ENCODE measurements around the gene SLAMF1.

DNA sequence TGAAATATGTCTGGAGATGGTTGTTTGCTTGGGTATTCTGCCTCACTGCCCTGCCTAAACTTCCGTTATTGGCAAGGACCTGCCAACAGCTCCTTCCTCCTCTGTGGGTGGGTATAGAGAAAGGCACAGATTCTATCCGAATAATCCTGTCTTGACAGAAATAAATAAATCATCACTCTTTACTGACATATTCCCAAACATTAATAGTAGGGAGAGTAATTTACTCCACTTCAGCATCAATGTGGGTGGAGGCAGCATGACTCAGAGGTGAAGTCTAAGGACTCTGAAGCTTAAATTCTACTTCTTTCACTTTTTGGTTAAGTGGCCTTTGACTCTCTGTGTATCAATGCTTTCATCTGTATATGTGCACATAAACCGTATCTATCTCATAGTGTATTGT is 70.5 kb downstream of the SLAMF1 start:
- TF ChIP-seq POLR2A (IDR thresholded peaks at IDR 0.05) = no peak
- TF ChIP-seq, protein P1, sequence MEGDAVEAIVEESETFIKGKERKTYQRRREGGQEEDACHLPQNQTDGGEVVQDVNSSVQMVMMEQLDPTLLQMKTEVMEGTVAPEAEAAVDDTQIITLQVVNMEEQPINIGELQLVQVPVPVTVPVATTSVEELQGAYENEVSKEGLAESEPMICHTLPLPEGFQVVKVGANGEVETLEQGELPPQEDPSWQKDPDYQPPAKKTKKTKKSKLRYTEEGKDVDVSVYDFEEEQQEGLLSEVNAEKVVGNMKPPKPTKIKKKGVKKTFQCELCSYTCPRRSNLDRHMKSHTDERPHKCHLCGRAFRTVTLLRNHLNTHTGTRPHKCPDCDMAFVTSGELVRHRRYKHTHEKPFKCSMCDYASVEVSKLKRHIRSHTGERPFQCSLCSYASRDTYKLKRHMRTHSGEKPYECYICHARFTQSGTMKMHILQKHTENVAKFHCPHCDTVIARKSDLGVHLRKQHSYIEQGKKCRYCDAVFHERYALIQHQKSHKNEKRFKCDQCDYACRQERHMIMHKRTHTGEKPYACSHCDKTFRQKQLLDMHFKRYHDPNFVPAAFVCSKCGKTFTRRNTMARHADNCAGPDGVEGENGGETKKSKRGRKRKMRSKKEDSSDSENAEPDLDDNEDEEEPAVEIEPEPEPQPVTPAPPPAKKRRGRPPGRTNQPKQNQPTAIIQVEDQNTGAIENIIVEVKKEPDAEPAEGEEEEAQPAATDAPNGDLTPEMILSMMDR (IDR thresholded peaks at IDR 0.05) = no peak
